PFSK-1 (cell line): ENCODE data around the gene BBIP1.

Experiments used
- FOXP2 ChIP-seq: optimal IDR thresholded peaks from 2 replicates; pipeline ENCODE3; 2011; ENCODE audit warnings: borderline replicate concordance, control low read depth, inconsistent platforms; ENCODE audit not compliant: insufficient read depth; ENCODE audit errors: extremely low read length, extremely low read depth
- POLR2AphosphoS5 ChIP-seq: IDR thresholded peaks from 2 replicates; pipeline ENCODE4 v1.6.1; 2012; ENCODE audit warnings: low read depth, mild to moderate bottlenecking, control low read depth, low read length, moderate library complexity
- REST ChIP-seq, 2 experiments: IDR thresholded peaks; 2 replicates each; pipeline versions ENCODE4 v1.6.1 to v1.8.0; 2011 to 2012; ENCODE audit warnings: low read depth in 2 of 2, low read length in 2 of 2, control low read depth in 1 of 2, inconsistent platforms in 1 of 2, mild to moderate bottlenecking in 1 of 2, moderate library complexity in 1 of 2; ENCODE audit not compliant: insufficient read depth in 1 of 2
- SIN3A ChIP-seq: IDR thresholded peaks from 2 replicates; pipeline ENCODE4 v1.6.1; 2012; ENCODE audit warnings: mild to moderate bottlenecking, low read length, moderate library complexity, borderline replicate concordance; ENCODE audit not compliant: insufficient read depth
- TAF1 ChIP-seq: IDR thresholded peaks from 2 replicates; pipeline ENCODE4 v1.6.1; 2012; ENCODE audit warnings: low read length, control low read depth, borderline replicate concordance; ENCODE audit not compliant: insufficient read depth

BBIP1 gene

DNA sequence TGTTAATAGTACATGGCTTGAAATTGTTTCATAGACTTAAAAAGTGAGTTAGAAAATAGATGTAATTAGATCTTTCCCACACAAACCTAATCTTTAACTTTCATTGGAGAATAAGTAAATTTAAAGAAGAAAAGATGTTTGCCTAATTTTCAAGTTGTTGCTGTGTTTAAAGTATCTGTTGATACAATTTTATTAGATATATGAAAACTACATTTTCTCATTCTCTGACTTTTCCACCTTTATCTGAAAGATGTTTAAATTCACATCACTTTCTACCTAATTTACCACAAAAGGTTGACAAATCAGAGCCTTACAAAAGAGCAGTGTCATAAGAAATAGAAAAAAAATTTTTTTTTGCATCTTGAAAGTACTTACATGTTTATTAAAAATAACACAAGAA is 46.2 kb upstream of the BBIP1 start:
- TF ChIP-seq FOXP2 (no peak), REST (IDR thresholded peaks at IDR 0.05; ENCODE audit: insufficient read depth in 1 of 2, low read depth in 2 of 2, low read length in 2 of 2) (no peak), TAF1 (no peak), SIN3A (no peak), POLR2AphosphoS5 (no peak)

DNA sequence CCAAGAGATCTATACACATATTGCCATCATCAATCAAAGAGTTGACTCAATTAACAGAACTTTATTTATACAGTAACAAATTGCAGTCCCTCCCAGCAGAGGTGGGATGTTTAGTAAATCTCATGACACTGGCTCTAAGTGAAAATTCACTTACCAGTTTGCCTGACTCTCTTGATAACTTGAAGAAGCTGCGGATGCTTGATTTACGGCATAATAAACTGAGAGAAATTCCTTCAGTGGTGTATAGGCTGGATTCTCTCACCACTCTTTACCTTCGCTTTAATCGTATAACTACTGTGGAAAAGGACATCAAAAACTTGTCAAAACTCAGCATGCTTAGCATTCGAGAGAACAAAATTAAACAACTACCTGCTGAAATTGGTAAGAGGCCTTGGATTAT is 45.7 kb upstream of the BBIP1 start:
- TF ChIP-seq POLR2AphosphoS5 (no peak), FOXP2 (no peak), TAF1 (no peak), REST (IDR thresholded peaks at IDR 0.05; ENCODE audit: insufficient read depth in 1 of 2, low read depth in 2 of 2, low read length in 2 of 2) (no peak), SIN3A (no peak)

DNA sequence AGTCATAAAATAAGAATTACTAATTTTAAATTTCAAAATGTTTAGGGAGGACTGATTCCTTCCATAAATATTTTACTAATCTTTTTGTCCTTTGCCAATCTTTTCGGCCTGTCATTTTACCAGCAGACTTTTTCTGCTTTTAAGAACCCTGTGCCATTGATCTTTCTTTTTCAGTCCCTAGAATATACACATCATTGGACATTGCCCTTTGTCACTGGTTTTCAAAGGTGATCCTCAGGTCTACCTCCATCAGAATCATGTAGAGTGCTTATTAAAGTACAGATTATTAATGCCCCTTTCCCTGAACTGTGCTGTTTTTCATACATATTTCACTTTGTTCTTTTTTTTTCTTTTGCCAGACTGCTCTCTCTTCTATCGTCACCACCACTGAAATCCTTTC is 44.2 kb upstream of the BBIP1 start:
- no peak for TF ChIP-seq FOXP2
- TF ChIP-seq SIN3A = no peak
- TF ChIP-seq TAF1 = no peak
- no peak for TF ChIP-seq POLR2AphosphoS5
- no peak for TF ChIP-seq REST (IDR thresholded peaks at IDR 0.05; ENCODE audit: insufficient read depth in 1 of 2, low read depth in 2 of 2, low read length in 2 of 2)

DNA sequence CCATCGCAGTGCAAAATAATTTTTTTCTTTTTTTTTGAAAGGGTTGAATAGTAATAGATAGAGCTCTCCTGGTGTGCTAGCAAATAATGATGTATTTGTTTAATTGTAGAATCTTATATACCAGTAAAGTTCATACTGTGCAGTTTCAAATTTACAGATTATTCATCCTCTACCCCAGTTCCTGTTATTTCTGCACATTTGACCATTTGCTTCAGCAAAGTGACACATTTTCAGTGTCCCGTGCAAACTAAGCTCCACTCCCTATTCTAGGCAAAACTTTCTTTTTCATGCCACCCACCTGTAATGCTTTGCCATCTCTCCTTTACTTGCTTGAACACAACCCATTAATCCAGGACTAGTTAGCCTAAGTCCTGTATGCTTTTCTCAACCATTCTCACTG is 43.5 kb upstream of the BBIP1 start:
- TF ChIP-seq TAF1 (no peak), REST (IDR thresholded peaks at IDR 0.05; ENCODE audit: insufficient read depth in 1 of 2, low read depth in 2 of 2, low read length in 2 of 2) (no peak), POLR2AphosphoS5 (no peak), SIN3A (no peak), FOXP2 (no peak)

DNA sequence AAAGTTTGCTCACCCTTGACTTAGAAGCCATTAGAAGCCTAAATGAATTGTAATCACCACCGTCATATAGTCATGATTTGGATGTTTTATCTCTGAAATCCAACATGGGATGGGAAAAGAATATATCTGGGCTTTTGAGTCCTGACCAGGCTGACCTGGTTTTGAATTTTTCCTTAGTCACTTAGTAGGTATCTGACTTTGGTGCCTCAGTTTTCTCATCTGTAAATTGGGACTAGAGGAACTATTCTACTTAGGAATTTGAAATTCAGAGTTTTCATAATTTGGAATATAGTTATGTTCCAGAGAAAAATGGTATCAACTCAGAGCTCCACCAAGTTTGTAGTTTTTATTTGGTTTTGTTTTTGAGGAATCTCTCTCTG is 41.3 kb upstream of the BBIP1 start:
- TF ChIP-seq POLR2AphosphoS5 = no peak
- TF ChIP-seq TAF1 = no peak
- no peak for TF ChIP-seq SIN3A
- TF ChIP-seq REST (IDR thresholded peaks at IDR 0.05; ENCODE audit: insufficient read depth in 1 of 2, low read depth in 2 of 2, low read length in 2 of 2) = no peak
- TF ChIP-seq FOXP2 = no peak
